HG03066 (cell line): ENCODE measurements around the gene AP2B1.
"Not testable (repeated sequence)": the region's sequence is repeated elsewhere in the genome, so short reads cannot be mapped to it uniquely, and the experiment has no call there.

Experiments used
- ATAC-seq: cut with Tn5 transposase; IDR thresholded peaks from one replicate; pipeline ENCODE4 v1.9.1; 2021; ENCODE audit warnings: low read depth; ENCODE audit not compliant: unreplicated experiment

Gene AP2B1

GRCh38 chr17:35569405-35569804 lies 17.7 kb upstream of the AP2B1 start:
- ATAC-seq: no peak

DNA sequence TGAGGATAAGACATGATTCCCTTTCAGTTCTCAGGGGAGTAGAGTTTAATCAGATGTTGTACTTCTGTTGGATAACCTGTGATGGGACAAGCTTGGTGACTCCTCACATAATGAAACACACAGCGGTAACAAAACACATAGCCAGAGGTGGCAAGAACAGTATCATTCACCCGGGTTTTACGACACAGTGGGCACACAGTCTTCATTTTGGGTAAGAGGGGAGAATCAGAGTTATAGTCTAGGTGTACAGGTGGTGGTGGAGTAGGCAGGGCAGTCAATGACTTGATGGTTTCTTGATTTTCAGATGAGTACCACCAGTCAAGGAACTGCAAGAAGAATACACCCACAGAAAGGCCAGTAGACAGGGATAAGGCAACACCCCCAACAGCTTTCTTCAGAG lies 11.4 kb upstream of the AP2B1 start:
- ATAC-seq: no peak

DNA sequence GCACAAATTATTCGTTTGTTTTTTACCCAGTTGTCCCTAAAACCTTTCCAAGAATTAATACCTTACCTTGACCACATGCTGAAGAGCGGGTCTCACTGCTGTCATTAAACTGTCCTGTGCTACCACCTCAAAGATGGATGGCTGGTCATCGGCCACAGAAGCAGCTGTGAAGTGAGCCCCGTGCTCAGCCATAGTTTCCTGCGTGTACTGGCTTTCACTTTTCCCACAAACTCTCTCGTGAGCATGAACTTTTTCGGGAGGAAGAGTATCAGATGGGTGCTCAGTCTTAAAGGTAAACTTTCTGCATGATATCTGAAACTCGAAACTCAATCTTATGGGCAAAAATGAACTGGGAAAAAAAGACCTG lies 9.3 kb upstream of the AP2B1 start:
- peak; percentile 19 for ATAC-seq

DNA sequence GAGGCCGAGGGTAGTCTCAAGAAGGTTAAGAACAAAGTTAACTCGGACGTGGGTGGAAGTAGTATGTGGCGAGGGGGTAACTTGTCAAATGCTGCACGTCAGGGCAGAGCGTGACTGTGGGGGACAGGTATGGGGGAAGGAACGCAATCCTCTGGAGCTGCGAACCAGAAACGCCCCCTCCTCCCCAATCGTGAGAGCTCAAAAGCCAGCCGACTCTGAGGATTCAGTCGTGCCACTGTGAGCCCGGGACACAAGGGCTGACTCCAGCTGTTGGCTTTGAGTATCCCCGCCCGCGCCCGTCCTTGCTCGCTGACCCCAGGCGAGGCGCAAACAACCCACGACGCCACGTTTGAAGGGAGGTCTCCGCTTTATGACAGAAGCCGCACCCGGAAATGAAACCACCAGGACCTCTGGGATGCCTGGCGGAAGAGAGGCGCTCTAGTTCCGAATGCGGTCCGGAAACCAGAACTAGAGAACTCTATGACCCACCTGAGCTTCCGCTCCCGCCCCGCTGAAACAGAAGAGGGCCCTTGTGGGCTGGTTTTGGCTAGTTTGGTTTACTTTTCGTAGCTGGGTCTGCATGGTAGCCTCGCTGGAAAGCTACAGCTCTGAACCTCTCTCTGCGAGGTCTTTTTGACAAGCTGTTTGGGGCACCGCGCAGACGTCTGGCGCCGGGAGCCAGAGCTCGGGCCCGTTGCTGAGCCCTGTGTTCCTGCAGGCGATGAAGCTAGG lies 8.8 kb upstream of the AP2B1 start, which contains the start of gene PEX12:
TSS of gene PEX12 (minus strand) at position 375 of the 732 bp plus-strand sequence. CDS start 550 bp downstream, outside the sequence.
- ATAC-seq: peak; percentile 84

DNA sequence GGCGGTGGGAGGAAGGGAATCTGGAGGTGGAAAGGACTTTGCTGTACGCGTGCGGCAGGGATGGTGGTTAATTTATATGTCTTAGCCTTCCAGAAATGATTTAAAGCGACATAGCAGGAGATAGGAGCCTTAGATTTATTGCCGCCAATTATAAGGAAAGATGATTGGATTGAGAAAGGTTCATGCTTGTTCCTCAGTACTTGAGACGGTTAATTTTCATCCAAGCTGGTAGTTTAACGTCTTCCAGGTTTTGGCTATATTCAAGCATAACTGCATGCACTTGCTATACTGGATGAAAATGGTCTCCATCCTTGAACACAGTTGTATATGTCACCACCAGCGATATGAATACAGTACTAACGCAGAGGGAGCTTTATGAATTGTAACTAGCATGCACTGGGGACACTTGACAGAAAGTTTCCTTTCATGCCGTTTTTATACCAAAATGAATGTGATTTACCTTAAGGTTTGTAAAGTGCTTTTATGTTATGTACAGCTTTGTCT lies 8.1 kb upstream of the AP2B1 start:
- no peak for ATAC-seq

DNA sequence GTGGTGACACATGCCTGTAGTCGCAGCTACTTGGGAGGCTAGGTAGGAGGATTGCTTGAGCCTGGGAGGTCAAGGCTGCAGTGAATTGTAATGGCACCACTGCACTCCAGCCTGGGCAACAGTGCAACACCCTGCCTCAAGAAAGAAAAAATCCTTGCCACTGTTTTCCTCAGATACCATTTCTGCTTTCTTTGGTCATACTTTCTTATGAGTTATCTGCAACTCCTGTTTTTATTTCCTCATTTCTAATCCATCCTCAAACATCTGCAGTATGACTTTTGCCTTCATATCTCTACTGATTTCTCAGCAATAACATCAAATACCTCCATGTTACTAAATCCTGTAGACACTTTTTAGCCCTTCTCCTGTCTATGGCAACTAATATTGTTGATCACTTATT lies 3.1 kb upstream of the AP2B1 start:
- no peak for ATAC-seq

DNA sequence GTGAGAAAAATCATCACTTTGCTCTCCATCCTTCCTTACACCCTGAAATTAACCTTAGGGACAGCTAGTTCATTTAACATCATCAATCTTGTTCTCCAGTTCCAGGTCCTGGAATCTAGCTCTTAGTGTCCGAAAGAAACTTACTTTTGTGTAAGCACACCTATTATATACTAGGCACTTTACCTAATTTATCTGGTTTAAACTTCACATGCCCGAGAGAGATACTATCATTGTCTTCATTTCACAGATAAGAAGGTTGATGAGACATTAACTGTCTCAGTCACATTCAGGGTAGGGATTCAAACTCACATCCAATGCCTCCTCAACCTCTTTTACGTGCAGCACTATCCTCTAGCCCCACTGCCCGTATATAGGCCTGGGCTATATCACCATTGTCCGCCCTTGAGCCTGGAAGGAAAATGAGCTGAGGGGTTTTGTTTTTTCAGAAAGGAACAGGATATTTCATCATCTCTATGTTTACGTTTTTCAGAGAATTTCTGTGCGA lies 501 bp upstream of the AP2B1 start:
- ATAC-seq: no peak

DNA sequence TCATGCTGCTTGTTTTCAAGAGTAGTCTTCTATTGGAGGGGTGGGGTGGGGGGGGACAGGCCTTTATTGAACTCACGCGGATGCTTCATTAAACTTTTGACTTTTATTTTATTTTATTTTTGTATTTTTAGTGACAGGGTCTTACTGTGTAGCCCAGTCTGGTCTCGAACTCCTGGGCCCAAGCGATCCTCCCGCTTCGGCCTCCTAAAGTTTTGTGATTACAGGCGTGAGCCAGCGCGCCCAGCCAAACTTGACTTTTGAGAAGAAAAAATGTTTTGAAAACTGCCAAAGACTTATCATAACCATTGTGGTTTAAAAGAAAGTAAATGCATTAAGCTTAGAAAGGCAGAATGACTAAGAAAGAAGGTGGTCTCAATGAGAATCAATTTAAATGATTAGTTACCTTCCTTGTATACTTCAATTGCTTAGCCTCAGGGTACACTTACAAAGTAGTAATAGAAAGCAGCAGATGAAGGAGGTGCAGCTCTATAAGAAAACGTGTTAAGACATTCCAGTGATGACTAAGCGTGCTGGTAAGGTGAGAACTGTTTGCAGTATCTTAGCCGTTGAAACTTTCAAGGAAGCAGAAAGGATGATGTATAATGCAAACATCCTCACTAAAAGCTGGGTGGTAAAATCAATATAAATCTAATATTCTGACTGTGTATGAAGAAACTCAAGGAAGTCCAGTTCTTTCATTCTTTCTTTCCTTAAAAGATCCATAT lies 1.2 kb downstream of the AP2B1 start:
- no peak for ATAC-seq

DNA sequence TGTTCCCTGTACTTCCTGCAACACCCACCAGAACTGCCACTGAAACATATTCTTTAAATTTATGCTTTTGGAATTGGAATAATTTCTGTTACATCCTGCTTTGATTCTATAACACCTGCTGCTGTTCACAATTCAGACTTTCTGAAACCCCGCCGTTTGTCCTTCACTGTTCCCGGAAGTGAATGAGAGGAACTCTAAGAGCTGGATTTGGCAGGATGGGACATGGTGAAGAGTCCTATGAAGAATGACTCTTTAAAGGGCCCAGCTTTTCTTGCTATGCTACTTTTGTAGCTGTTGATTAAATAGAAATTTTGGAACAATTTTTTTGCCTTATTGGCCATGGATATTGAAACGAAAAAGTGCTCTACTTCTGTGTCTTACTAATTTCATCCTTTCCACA lies 8.9 kb downstream of the AP2B1 start:
- no peak for ATAC-seq

- ATAC-seq: no peak
Observed at GRCh38 chr17:35596530-35597233, 9.6 kb downstream of the AP2B1 start.

GRCh38 chr17:35597604-35598003 lies 10.5 kb downstream of the AP2B1 start:
- no peak for ATAC-seq

DNA sequence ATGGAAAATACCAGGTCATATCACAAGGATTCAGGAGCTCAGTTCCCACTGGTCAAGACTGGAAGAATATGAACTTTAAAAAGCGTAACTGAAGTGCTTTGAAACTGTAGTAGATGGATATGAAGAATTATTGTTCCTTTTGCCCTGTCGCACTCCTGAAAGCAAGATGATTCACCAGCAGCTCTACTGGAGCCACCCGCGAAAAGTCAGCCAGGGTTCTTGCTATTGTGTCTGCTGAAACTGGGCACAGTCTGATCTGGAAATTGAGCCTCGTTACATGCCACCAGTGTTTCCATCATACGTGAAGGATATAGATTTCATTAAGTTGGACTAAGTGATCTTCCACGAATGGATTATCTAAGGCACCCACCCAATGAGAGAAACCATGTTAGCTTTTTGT lies 16.6 kb downstream of the AP2B1 start:
- no peak for ATAC-seq

- ATAC-seq: no peak
Observed at GRCh38 chr17:35605678-35606077, 18.6 kb downstream of the AP2B1 start.

- ATAC-seq: no peak
Observed at GRCh38 chr17:35607239-35607847, 20.2 kb downstream of the AP2B1 start.

DNA sequence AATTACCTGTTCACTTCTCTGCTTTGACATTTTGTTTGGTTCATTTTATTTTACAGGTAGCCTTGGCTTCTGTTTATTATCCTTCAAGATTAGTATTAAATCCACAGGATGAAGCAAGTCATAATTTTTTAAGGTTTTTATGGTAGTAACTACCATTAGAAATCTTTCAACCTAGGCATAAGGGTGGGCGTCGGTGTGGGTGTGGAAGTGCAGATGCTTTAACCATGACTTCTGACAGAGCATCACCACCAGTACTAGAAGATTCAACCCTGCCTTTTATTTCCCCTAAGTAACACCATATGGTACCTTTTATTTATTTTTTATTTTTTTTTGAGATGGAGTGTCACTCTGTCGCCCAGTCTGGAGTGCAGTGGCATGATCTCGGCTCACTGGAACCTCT lies 22.7 kb downstream of the AP2B1 start:
- no peak for ATAC-seq

- not testable (repeated sequence) for ATAC-seq
Observed at GRCh38 chr17:35610746-35611145, 23.6 kb downstream of the AP2B1 start.

DNA sequence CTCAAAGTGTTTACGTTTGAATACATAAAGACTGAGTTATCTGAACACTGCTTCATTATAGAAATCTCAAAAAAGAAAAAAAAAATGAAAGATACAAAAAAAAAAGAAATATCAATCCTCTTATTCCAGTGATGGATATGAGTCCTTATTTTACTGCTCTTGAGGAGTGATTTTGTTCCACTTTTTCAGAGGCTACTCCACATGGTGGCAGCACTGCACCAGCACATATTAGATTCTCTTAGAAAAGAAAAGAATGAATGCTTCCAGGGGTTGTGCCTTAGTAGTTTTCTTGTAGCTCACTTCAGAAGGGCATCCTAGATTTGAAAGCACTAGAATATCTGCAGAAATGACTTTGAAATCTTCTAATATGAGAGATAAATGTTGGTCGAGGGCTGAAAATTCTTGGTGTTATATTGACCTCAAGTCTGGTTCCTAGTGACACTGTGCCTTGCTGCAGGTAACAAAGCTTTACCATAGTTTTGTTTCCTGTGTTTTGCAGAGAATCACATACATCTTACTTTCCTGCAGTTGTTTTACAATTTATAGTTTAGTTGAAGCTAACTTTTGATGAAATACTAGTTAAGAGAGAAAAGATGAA lies 25.9 kb downstream of the AP2B1 start:
- no peak for ATAC-seq

DNA sequence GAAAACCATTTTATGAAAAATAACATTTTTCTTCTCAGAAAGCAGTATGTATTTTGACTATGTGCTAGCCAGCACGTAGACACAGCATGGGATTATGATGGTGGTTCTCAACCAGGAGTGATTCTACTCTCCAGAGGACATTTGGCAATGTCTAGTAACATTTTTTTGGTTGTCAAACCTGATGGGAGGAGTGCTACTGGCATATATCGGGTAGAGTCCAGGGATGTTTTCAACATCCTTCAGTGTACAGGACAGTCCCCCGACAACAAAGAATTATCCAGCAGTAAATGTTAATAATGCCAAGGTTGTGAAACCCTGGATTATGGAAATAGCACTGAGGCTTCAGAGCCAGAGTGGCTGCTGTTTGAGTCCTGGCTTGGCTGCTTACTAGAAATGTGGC lies 27.7 kb downstream of the AP2B1 start:
- ATAC-seq: no peak

GRCh38 chr17:35616536-35616935 lies 29.4 kb downstream of the AP2B1 start:
- no peak for ATAC-seq

GRCh38 chr17:35617505-35617904 lies 30.4 kb downstream of the AP2B1 start:
- no peak for ATAC-seq
